HFF-Myc (cell line): ENCODE data around the gene PNMA8C.

Source experiments
- DNase-seq: peaks from one replicate; pipeline ENCODE4 v3.0.0-alpha.2; 2011; ENCODE audit warnings: low read depth; ENCODE audit errors: extremely low read depth
- H3K4me3 ChIP-seq: replicated peaks from 2 replicates; pipeline ENCODE4 v1.5.1; 2011; ENCODE audit warnings: low read depth, mild to moderate bottlenecking, control low read depth, low read length
- CTCF ChIP-seq: IDR thresholded peaks from 2 replicates; pipeline ENCODE4 v1.5.1; 2012; ENCODE audit warnings: mild to moderate bottlenecking, low read depth, low read length, control low read depth; ENCODE audit errors: missing control alignments

Gene PNMA8C

GRCh38 chr19:46470376-46470775 lies 41.6 kb upstream of the PNMA8C start:
- peak overlapping the region; percentile 49 for H3K4me3 ChIP-seq
- no peak for TF ChIP-seq CTCF
- no peak for DNase-seq

- no peak overlapping the region for H3K4me3 ChIP-seq
- no peak for TF ChIP-seq CTCF
- no peak for DNase-seq
These were observed 40.9 kb upstream of the PNMA8C start for GRCh38 chr19:46469541-46470185.

GRCh38 chr19:46466536-46467196 lies 37.9 kb upstream of the PNMA8C start:
- no peak overlapping the region; the same call in 1 of the 2 replicates for H3K4me3 ChIP-seq
- TF ChIP-seq CTCF, result no peak
- peak; percentile 44 for DNase-seq

DNA sequence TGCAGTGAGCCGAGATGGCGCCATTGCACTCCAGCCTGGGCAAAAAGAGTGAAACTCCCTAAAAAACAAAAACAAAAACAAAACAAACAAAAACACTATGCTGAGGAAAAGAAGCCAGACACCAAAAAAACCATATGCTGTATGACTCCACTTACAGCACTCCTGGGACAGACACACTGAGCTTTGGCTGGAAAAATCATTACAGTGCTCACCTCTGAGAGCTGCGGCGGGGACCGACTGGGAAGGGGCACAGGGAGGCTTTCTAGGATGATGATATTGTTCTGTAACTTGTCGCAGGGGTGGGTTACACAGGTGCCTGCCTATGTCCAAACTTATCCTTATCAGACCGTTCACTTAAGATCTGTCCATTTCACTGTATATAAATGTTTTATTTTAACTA lies 34.8 kb upstream of the PNMA8C start:
- no peak for TF ChIP-seq CTCF
- DNase-seq, result no peak
- H3K4me3 ChIP-seq, result no peak overlapping the region

GRCh38 chr19:46461537-46461936 lies 32.8 kb upstream of the PNMA8C start:
- no peak for TF ChIP-seq CTCF
- no peak for DNase-seq
- no peak overlapping the region for H3K4me3 ChIP-seq

DNA sequence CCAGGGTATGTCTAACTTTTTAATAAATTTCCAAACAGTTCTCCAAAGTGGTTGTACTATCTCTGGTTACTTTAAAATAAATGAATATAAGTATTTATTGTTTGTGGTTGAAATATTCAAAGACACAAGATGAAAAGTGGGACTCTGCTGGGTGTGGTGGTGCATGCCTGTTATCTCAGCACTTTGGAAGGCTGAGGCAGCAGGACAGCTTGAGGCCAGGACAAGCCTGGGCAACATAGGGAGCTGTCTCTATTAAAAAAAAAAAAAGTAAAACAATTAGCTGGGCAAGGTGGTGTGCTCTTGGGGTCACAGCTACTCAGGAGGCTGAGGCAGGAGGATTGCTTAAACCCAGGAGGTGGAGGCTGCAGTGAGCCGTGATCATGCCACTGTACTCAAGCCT lies 32.2 kb upstream of the PNMA8C start:
- TF ChIP-seq CTCF, result no peak
- no peak overlapping the region for H3K4me3 ChIP-seq
- DNase-seq, result no peak

DNA sequence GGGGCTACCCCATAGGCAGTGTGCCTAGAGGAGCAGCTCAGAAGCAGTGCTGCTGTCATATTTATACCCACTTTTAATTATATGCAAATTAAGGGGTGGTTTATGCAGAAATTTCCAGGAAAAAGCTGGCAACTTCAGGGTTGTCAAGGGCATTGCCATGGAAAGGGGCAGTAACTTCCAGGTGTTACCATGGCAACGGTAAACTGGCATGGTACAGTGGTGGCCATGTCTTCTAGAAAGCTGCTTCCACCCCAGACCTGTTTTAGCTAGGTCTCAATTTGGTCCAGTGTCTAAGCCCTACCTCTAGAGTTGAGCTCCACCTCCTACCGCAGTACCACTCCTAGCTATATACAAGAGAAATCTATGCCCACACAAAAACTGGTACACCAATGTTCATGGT lies 31.3 kb upstream of the PNMA8C start:
- H3K4me3 ChIP-seq, result no peak overlapping the region
- no peak for TF ChIP-seq CTCF
- DNase-seq, result no peak
